Heart right ventricle (tissue), 16 donors: ENCODE data around the gene PFKFB2. TPM values are rescaled to one million over a fixed set of nuclear protein-coding genes. Genes with fewer than 3 reads are reported as not detected.

Experiments used
- ATAC-seq, 8 donors: fragments of 200-7000 bp; cut with Tn5 transposase; one replicate each; pipeline ENCODE4 v1.9.1; 2020; ENCODE audit warnings: mild to moderate bottlenecking in 8 of 8, moderate library complexity in 8 of 8, moderate number of reproducible peaks in 1 of 8
- DNase-seq, 2 donors: peaks; one replicate each; pipeline ENCODE4 v3.0.0-alpha.2; 2020
- H3K27ac ChIP-seq, 10 donors: fragments of 200-600 bp; sonication (generic) in 2 of 10; one replicate each; pipeline versions ENCODE4 v1.5.0 to v1.8.0; 2020 to 2022; ENCODE audit warnings: mild to moderate bottlenecking in 3 of 10
- H3K27me3 ChIP-seq, 7 donors: fragments of 200-600 bp; one replicate each; pipeline ENCODE4 v1.8.0; 2021 to 2022; ENCODE audit warnings: mild to moderate bottlenecking in 2 of 7
- H3K36me3 ChIP-seq, 9 donors: fragments of 200-600 bp; sonication (generic) in 1 of 9; one replicate each; pipeline versions ENCODE4 v1.5.0 to v1.8.0; 2020 to 2022; ENCODE audit warnings: mild to moderate bottlenecking in 2 of 9
- H3K4me1 ChIP-seq, 9 donors: fragments of 200-600 bp; sonication (generic) in 1 of 9; one replicate each; pipeline versions ENCODE4 v1.5.0 to v1.8.0; 2020 to 2022; ENCODE audit warnings: mild to moderate bottlenecking in 4 of 9
- H3K4me3 ChIP-seq, 10 donors: fragments of 200-600 bp; sonication (generic) in 2 of 10; one replicate each; pipeline versions ENCODE4 v1.5.0 to v1.8.0; 2020 to 2022; ENCODE audit warnings: mild to moderate bottlenecking in 7 of 10, moderate library complexity in 2 of 10
- H3K9me3 ChIP-seq, 11 donors: fragments of 200-600 bp in 10 of 11; sonication (generic) in 2 of 11; one replicate each; pipeline versions ENCODE4 v1.5.0 to v1.8.0; 2013 to 2022; ENCODE audit warnings: mild to moderate bottlenecking in 2 of 11, control low read depth in 1 of 11, moderate library complexity in 1 of 11
- CTCF ChIP-seq, 9 donors: fragments of 200-600 bp; sonication (generic) in 2 of 9; IDR thresholded peaks; one replicate each; pipeline versions ENCODE4 v1.5.0 to v1.8.0; 2021 to 2022; ENCODE audit warnings: antibody characterized with exemption in 9 of 9, mild to moderate bottlenecking in 5 of 9, moderate library complexity in 1 of 9
- WGBS, 2 donors: extraction: QIAGEN DNeasy Blood & Tissue Kit; methylation state at CpG; one replicate each; pipeline ENCODE4 v1.1.7; 2013; ENCODE audit warnings: inconsistent platforms in 1 of 2; 5-methylcytosine and 5-hydroxymethylcytosine counted together
- intact Hi-C, 10 donors: fragments of 100-400 bp; cut with DNase I; formaldehyde crosslinking; loops; one replicate each; pipeline versions ENCODE4 v1.11.1 to v1.14.2; 2022
- long read RNA-seq, 3 donors: library from polyadenylated mRNA; unstranded; transcript quantifications; one replicate each; pipeline ENCODE4 v2.0.0, GENCODE V29; 2020 to 2021
- polyA plus RNA-seq, 2 donors: library from polyadenylated mRNA; stranded (reverse); fragments of 200-250 nt; gene quantifications; one replicate each; pipeline ENCODE4 v1.2.3, GENCODE V29; 2013
- total RNA-seq, 10 donors: library from RNA; stranded (reverse); fragmentation: NEBNext Ultra II Directional in 3 of 10; extraction: Animal tissue kit (Norgen Biotek cat#: 25700) in 3 of 10; gene quantifications; one replicate each; pipeline versions ENCODE4 v1.2.1 to v1.2.4, GENCODE V29; 2021 to 2023
- donor health status: Arrhythmogenic right ventricular cardiomyopathy.
- donor health status: ischemic (EF 13 %, LVEDD 7.1; RV severe dilation, severe dysfunction).
- donor health status: healthy with polysubstance abuse.
- donor health status: DM: no; HTN: yes; CAD: no.
- donor health status: DM: no; HTN: no; CAD: no.
- donor health status: ischemic (EF 25% LVEDD 6.9; RV normal size, moderate dysfunction).
- donor health status: ischemic (EF 25% LVEDD 5.7; RV mildly dilated, moderate dysfunction).
- donor health status: healthy.
- donor health status: DM: yes; HTN: yes; CAD: no.
- donor health status: Ischemic cardiomyopathy.
- donor health status: ischemic (EF 35%, LVEDD 5.7; RV mildly dilated, moderate dysfunction).
- donor health status: nonischemic (EF 11% LVEDD 7.7; RV severe dilation, severe dysfunction).
- donor health status: DM: yes; HTN: yes; CAD: no.
- donor health status: PGD.
- donor health status: ischemic (EF 29% LVEDD 5.4; RV normal size, mild dysfunction).
- donor health status: nonischemic (EF 23%, LVEDD 6.1; RV moderate dilation, normal function).

Gene PFKFB2
- total RNA-seq (100 to 1,000 TPM in 5 of 10 donors, 10 to 100 TPM in 5; 45.3 to 161 (median 89.5) TPM), polyA plus RNA-seq (10 to 100 TPM in 1 of 2 donors, 1 to 10 TPM in 1; 5.2 to 41.4 TPM)
- long read RNA-seq, donor 1, full-length matches to known transcripts = 30 of 66 reads
- long read RNA-seq, donor 1, partial matches to known transcripts = 21 of 66 reads
- long read RNA-seq, donor 1, other reads (novel, unspliced or antisense) = 15 of 66 reads
- long read RNA-seq, donor 2, full-length matches to known transcripts = 26 of 77 reads
- long read RNA-seq, donor 2, partial matches to known transcripts = 13 of 77 reads
- long read RNA-seq, donor 2, other reads (novel, unspliced or antisense) = 38 of 77 reads
- long read RNA-seq, donor 3, full-length matches to known transcripts = 78 of 649 reads
- long read RNA-seq, donor 3, partial matches to known transcripts = 511 of 649 reads
- long read RNA-seq, donor 3, other reads (novel, unspliced or antisense) = 60 of 649 reads

DNA sequence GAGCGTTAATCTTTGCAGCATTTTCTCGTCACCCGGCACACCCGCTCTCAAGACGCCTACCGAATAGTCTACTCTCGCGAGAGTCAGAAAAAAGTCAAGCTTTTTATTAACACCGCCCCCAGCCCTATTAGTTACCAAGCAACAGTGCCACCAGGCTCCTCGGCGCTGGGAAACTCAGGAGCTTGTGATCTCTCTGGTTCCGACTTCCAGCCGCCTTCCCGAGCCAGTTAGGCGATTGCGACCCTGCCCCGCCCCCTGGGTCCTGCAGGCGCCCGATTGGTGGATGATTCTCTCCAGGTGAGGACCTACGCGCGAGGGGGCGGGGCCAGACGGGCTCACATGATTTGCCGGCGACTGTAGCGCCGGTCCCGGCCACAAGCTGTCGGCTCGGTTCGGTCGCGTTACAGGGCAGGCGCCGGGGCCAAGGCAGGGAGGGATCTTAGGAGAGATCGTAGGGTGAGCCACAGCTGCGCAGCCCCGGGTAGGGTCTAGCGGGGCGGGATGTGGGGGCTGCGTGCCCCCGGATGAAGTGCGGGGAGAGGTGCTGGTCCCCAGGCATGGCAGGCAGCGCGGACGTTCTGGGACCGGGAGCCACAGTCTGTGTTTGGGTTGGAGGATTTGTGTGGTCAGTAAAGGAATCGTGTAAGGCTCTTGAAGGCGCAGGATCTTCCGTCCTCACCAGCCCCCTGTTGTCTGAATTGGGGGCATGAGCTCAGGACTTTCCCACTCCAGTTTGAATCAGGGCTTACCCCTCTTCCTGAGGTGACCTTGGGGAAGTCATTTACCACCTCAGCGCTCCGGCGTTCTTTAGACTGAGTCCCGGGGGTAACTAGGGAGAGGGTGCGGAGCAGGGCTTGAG lies at the start of gene PFKFB2:
Gene PFKFB2, plus strand, starts transcription at position 365 of the 859 bp plus-strand sequence. CDS start 1,443 bp downstream, outside the sequence.
- peak; percentile 94 to 96 for DNase-seq
- intact Hi-C loops = no loop called here
- H3K36me3 ChIP-seq = peaks cover 0 to 24% (median 9%) of the 10 kb centered on the region in 9 donors
- peak in 6 of 9 donors; percentile 7 to 44 (median 26) for TF ChIP-seq CTCF (IDR thresholded peaks at IDR 0.05)
- H3K27ac ChIP-seq = peak within 1 kb of the TSS; percentile 76 to 94 (median 93)
- H3K4me3 ChIP-seq = peak within 1 kb of the TSS; percentile 43 to 86 (median 70)
- H3K9me3 ChIP-seq = no peaks in the 10 kb centered on the region
- no peaks in the 10 kb centered on the region for H3K27me3 ChIP-seq
- ATAC-seq = peak; percentile 82 to 94 (median 92)
- peaks cover 10 to 76% (median 41%) of the 10 kb centered on the region in 9 donors for H3K4me1 ChIP-seq
- WGBS, 2 donors = 2 to 3% methylated on average over 56 of the region's 56 CpGs

DNA sequence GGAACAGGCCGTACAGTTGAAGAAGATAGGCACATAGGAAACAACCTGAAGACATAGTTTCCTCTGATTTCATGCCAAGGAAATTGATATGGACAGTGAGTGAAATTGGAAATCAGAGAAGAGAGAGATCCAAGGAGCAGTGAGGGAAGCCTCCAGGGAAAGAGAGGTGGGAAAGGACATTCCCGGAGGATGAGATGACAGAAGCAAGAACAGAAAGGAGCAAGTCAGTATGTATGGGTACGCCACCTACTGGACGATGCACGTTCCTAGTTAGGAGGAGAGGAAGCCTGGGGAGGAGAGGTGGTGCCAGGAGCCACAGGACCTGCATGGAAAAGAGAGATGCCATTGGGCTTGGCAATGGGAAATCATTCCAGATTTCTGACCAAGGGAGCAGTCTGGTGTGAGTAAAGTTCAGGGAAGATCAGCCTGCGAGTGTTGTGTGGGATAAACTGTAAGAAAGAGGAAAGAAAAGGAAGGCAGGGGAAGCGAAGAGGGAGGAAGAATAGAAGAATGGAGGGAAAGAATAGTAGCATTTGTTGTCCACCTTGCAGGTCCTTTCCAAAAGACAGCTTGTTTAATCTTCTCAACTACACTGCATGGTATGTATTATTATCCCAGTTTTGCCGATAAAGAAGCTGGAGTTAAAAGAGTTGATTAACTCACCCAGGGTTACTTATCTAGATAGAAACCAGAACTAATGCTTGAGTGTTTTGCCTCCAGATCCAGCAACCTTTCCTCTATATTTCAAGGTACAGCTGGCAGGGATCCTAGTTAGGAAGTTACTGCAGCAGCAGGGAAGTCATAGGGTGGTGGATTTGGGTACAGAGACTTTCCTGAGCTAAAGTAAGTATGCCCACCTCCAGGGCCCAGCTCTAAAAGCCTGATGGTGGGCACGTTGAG lies 47.9 kb upstream of the PFKFB2 start:
- TF ChIP-seq CTCF (IDR thresholded peaks at IDR 0.05) = peak in 8 of 9 donors; percentile 24 to 77 (median 64)
- DNase-seq = peak in 1 of 2 donors; percentile 45
- 36 to 41% methylated on average over 9 of the region's 9 CpGs for WGBS, 2 donors

GRCh38 chr1:207006083-207006482 lies 47.0 kb upstream of the PFKFB2 start:
- intact Hi-C loops = no loop called here
- no peak for TF ChIP-seq CTCF (IDR thresholded peaks at IDR 0.05)
- H3K36me3 ChIP-seq = no peaks in the 10 kb centered on the region
- no peak for DNase-seq
- peaks cover 0 to 5% (median 0%) of the 10 kb centered on the region in 9 donors for H3K4me1 ChIP-seq
- WGBS, 2 donors = 85 to 93% methylated on average over 3 of the region's 3 CpGs
- no peak for ATAC-seq
- no peak overlapping the region for H3K4me3 ChIP-seq
- H3K9me3 ChIP-seq = no peaks in the 10 kb centered on the region
- no peaks in the 10 kb centered on the region for H3K27me3 ChIP-seq
- H3K27ac ChIP-seq = no peak overlapping the region

More for the DNA sequence above, 47.9 kb upstream of the PFKFB2 start:
- ATAC-seq = peak in 7 of 8 donors; percentile 54 to 82 (median 69)
- intact Hi-C loops = no loop called here
- no peaks in the 10 kb centered on the region for H3K36me3 ChIP-seq
- peaks cover 0 to 5% (median 0%) of the 10 kb centered on the region in 9 donors for H3K4me1 ChIP-seq
- H3K9me3 ChIP-seq = no peaks in the 10 kb centered on the region
- H3K27me3 ChIP-seq = no peaks in the 10 kb centered on the region
- no peak overlapping the region for H3K4me3 ChIP-seq
- H3K27ac ChIP-seq = no peak overlapping the region
